ENCODE measurements around the gene MEPCE. TPM values are rescaled to one million over a fixed set of nuclear protein-coding genes. Genes with fewer than 3 reads are reported as not detected.

Gene MEPCE
- polyA plus RNA-seq, 1 donor (not counting 4 experiments of a cell fraction or from before 2014, with no cell fraction given): 10.6 TPM

DNA sequence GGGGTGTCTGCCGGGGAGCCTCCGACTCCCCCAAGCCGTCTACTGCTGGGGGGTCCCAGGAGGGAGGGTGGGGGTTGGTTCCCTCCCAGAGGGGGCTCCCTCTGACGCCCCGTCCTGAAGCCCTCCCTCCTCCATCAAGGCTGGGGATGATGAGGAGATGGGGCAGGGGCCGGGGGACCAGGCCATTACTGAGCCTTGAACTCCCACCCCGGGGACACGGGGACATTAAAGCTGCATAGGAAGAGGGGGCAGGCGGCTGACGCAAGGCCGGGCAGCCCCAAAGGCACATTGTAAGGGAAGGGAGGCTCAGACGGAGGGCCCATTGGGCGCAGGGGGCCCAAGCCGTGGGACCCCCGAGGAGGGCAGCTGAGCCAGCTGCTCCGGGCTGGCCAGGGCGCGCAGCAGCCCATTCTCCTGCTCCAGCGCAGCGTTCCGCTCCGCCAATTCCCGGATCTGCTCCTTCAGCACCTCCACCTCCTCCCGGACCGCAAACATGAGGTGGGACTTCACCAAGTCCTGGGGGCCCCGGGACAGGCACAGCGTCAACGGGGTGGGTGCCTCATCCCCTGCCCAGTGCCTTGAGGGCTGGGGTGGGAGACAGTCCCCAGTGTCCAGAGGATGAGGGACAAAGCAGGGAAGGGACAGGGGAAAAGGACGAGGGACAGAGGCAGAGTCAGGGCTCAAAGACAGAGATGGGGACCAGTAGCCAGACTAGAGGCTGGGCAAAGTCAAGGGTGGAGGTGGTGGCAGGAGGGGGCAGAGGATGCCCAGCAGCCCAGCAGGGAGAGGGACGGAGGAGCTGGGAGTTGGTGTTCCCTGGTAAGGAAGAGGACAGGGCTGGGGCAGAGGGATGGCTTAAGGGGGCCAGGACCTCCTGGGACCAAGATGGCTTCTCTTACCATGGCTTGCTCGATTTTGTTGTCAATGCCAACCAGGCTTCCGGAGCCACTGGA, 37.3 kb downstream of the MEPCE start:
- H3K4me3 ChIP-seq (ENCODE audit: control insufficient read depth in 2 of 3, extremely low read depth in 1 of 3, insufficient read depth in 2 of 3, low read depth in 1 of 3, low read length in 3 of 3): no peak overlapping the region
- no peaks in the 10 kb centered on the region for H3K9me1 ChIP-seq (ENCODE audit: control insufficient read depth, extremely low read depth, insufficient read depth, low read length)
- FAIRE-seq (no peak), DNase-seq (ENCODE audit: low read depth, low spot score) (no peak)
- no peaks in the 10 kb centered on the region for H3K9me3 ChIP-seq (ENCODE audit: control insufficient read depth, low read depth, low read length)
- H3K27ac ChIP-seq (ENCODE audit: control insufficient read depth, insufficient read depth, low read length): no peak overlapping the region
- TF ChIP-seq, protein P1, sequence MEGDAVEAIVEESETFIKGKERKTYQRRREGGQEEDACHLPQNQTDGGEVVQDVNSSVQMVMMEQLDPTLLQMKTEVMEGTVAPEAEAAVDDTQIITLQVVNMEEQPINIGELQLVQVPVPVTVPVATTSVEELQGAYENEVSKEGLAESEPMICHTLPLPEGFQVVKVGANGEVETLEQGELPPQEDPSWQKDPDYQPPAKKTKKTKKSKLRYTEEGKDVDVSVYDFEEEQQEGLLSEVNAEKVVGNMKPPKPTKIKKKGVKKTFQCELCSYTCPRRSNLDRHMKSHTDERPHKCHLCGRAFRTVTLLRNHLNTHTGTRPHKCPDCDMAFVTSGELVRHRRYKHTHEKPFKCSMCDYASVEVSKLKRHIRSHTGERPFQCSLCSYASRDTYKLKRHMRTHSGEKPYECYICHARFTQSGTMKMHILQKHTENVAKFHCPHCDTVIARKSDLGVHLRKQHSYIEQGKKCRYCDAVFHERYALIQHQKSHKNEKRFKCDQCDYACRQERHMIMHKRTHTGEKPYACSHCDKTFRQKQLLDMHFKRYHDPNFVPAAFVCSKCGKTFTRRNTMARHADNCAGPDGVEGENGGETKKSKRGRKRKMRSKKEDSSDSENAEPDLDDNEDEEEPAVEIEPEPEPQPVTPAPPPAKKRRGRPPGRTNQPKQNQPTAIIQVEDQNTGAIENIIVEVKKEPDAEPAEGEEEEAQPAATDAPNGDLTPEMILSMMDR (optimal IDR thresholded peaks at IDR 0.05 in 1 of 3, IDR thresholded peaks at IDR 0.05 in 1 of 3, conservative IDR thresholded peaks at IDR 0.05 in 1 of 3; ENCODE audit: extremely low read depth in 1 of 3, insufficient read depth in 2 of 3, low read length in 3 of 3): no peak
- no peak for TF ChIP-seq EZH2 (IDR thresholded peaks at IDR 0.05; ENCODE audit: low read length)
- no peaks in the 10 kb centered on the region for H3K27me3 ChIP-seq (ENCODE audit: control insufficient read depth, extremely low read depth, insufficient read depth, low read length)
- H3K4me1 ChIP-seq (ENCODE audit: control insufficient read depth, extremely low read depth, insufficient read depth, low read length): no peaks in the 10 kb centered on the region
- H4K20me1 ChIP-seq (ENCODE audit: control insufficient read depth, extremely low read depth, insufficient read depth, low read length): no peaks in the 10 kb centered on the region
- no peak overlapping the region for H3K4me2 ChIP-seq (ENCODE audit: control insufficient read depth, extremely low read depth, insufficient read depth, low read depth, low read length)
- H3K79me2 ChIP-seq (ENCODE audit: control insufficient read depth, insufficient read depth, low read length): no peaks in the 10 kb centered on the region
- no peak overlapping the region for H3K9ac ChIP-seq (ENCODE audit: control insufficient read depth, extremely low read depth, insufficient read depth, low read length)
- peaks cover 11 to 17% of the 10 kb centered on the region in 2 experiments for H3K36me3 ChIP-seq (ENCODE audit: control insufficient read depth in 2 of 2, extremely low read depth in 1 of 2, insufficient read depth in 2 of 2, low read length in 2 of 2)
- H2AFZ ChIP-seq (ENCODE audit: control insufficient read depth, low read length): no peak overlapping the region
- dilution Hi-C loops (cut with MboI; ENCODE audit: extremely low pct_ligation_motif_present, low sequenced_read_pairs): no loop called here

DNA sequence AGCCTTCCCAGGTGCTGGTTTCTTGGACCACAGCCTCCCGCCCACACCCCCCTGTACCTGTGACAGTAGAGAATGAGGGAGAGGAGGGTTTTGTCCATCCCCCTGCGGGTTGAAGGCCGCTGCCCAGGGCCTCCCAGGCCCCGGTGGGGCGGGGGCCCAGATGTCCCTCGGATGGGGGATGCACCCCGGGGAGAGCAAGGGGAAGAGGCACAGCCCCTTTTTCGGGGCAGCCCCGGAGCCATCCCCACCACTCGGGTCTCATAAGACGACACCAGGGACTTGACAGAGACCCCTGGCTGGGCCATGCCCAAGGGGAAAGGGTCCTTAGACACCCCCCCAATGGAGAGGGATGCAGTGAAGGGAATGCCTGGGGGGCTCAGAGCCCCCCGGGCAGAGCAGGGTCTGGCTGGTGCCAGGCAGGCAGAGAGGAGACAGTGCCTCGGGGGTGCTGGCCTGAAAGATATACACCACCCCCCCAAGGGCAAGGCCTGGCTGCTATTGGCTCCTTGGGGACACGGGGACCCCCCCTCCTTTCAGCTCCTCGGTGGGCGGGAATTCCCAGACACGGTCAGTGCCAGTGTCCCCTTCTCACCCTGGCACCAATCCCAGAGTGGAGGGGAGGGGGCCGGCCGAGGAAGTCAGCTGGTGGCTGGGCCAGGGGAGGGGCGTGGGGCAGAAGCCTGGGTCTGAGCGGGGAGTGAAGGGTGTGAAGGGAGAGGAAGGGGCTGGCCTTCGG, 38.2 kb downstream of the MEPCE start:
- Histone ChIP-seq H3K36me3 (ENCODE audit: control insufficient read depth in 2 of 2, extremely low read depth in 1 of 2, insufficient read depth in 2 of 2, low read length in 2 of 2) (peaks cover 11 to 17% of the 10 kb centered on the region in 2 experiments), H2AFZ (ENCODE audit: control insufficient read depth, low read length) (no peak overlapping the region), H3K4me2 (ENCODE audit: control insufficient read depth, extremely low read depth, insufficient read depth, low read depth, low read length) (no peak overlapping the region), H4K20me1 (ENCODE audit: control insufficient read depth, extremely low read depth, insufficient read depth, low read length) (no peaks in the 10 kb centered on the region), H3K9me3 (ENCODE audit: control insufficient read depth, low read depth, low read length) (no peaks in the 10 kb centered on the region), H3K27me3 (ENCODE audit: control insufficient read depth, extremely low read depth, insufficient read depth, low read length) (no peaks in the 10 kb centered on the region), H3K4me1 (ENCODE audit: control insufficient read depth, extremely low read depth, insufficient read depth, low read length) (peaks cover 6% of the 10 kb centered on the region), H3K9ac (ENCODE audit: control insufficient read depth, extremely low read depth, insufficient read depth, low read length) (no peak overlapping the region), H3K9me1 (ENCODE audit: control insufficient read depth, extremely low read depth, insufficient read depth, low read length) (no peaks in the 10 kb centered on the region), H3K27ac (ENCODE audit: control insufficient read depth, insufficient read depth, low read length) (no peak overlapping the region), H3K79me2 (ENCODE audit: control insufficient read depth, insufficient read depth, low read length) (no peaks in the 10 kb centered on the region), H3K4me3 (ENCODE audit: control insufficient read depth in 2 of 3, extremely low read depth in 1 of 3, insufficient read depth in 2 of 3, low read depth in 1 of 3, low read length in 3 of 3) (no peak overlapping the region)
- DNase-seq (ENCODE audit: low read depth, low spot score) (no peak), FAIRE-seq (no peak)
- dilution Hi-C loops (cut with MboI; ENCODE audit: extremely low pct_ligation_motif_present, low sequenced_read_pairs): no loop called here
- TF ChIP-seq, protein P1 (optimal IDR thresholded peaks at IDR 0.05 in 1 of 3, IDR thresholded peaks at IDR 0.05 in 1 of 3, conservative IDR thresholded peaks at IDR 0.05 in 1 of 3; ENCODE audit: extremely low read depth in 1 of 3, insufficient read depth in 2 of 3, low read length in 3 of 3): no peak
- no peak for TF ChIP-seq EZH2 (IDR thresholded peaks at IDR 0.05; ENCODE audit: low read length)
